WTC11 (cell line): Measurements from ENCODE around the gene INF2.

Experiments used
- CREM ChIP-seq: sonication (generic); formaldehyde crosslinking; IDR thresholded peaks from 2 replicates; pipeline ENCODE4 v1.8.1; 2022; ENCODE audit warnings: mild to moderate bottlenecking, missing genetic modification reagents, moderate library complexity
- ELF4 ChIP-seq: sonication (generic); formaldehyde crosslinking; IDR thresholded peaks from 2 replicates; pipeline ENCODE4 v1.8.1; 2022; ENCODE audit warnings: low read depth, mild to moderate bottlenecking, moderate library complexity, missing genetic modification reagents
- FOXJ3 ChIP-seq: sonication (generic); formaldehyde crosslinking; IDR thresholded peaks from 2 replicates; pipeline ENCODE4 v1.9.0; 2021; ENCODE audit warnings: missing genetic modification reagents, mild to moderate bottlenecking, borderline replicate concordance
- IRF2 ChIP-seq: sonication (generic); formaldehyde crosslinking; IDR thresholded peaks from 2 replicates; pipeline ENCODE4 v1.8.0; 2022; ENCODE audit warnings: low read depth, missing genetic modification reagents, borderline replicate concordance
- NFYB ChIP-seq: sonication (generic); formaldehyde crosslinking; conservative IDR thresholded peaks from 2 replicates; pipeline ENCODE4 v1.8.0; 2022; ENCODE audit warnings: low read depth, missing genetic modification reagents
- RELA ChIP-seq: sonication (generic); formaldehyde crosslinking; IDR thresholded peaks from 2 replicates; pipeline ENCODE4 v1.8.1; 2022; ENCODE audit warnings: missing genetic modification reagents, mild to moderate bottlenecking, borderline replicate concordance
- ZNF232 ChIP-seq: sonication (generic); formaldehyde crosslinking; IDR thresholded peaks from 2 replicates; pipeline ENCODE4 v1.8.0; 2022; ENCODE audit warnings: mild to moderate bottlenecking, missing genetic modification reagents
- TF ChIP-seq, protein P1 (sequence below): fragments of 200-600 bp; IDR thresholded peaks from 2 replicates; pipeline ENCODE4 v1.8.0; 2022; ENCODE audit warnings: antibody characterized with exemption
- TF ChIP-seq, protein P2 (sequence below): sonication (generic); formaldehyde crosslinking; IDR thresholded peaks from 2 replicates; pipeline ENCODE4 v1.8.1; 2023; ENCODE audit warnings: mild to moderate bottlenecking, moderate library complexity, missing genetic modification reagents
- TF ChIP-seq, protein P3 (sequence below): sonication (generic); formaldehyde crosslinking; IDR thresholded peaks from 2 replicates; pipeline ENCODE4 v1.8.0; 2022; ENCODE audit warnings: mild to moderate bottlenecking, missing genetic modification reagents
- TF ChIP-seq, protein P4 (sequence below): sonication (generic); formaldehyde crosslinking; IDR thresholded peaks from 2 replicates; pipeline ENCODE4 v1.8.0; 2022; ENCODE audit warnings: mild to moderate bottlenecking, missing genetic modification reagents
- TF ChIP-seq, protein P5 (sequence below): sonication (generic); formaldehyde crosslinking; IDR thresholded peaks from 2 replicates; pipeline ENCODE4 v1.8.1; 2023; ENCODE audit warnings: mild to moderate bottlenecking, missing genetic modification reagents, borderline replicate concordance

DNA sequence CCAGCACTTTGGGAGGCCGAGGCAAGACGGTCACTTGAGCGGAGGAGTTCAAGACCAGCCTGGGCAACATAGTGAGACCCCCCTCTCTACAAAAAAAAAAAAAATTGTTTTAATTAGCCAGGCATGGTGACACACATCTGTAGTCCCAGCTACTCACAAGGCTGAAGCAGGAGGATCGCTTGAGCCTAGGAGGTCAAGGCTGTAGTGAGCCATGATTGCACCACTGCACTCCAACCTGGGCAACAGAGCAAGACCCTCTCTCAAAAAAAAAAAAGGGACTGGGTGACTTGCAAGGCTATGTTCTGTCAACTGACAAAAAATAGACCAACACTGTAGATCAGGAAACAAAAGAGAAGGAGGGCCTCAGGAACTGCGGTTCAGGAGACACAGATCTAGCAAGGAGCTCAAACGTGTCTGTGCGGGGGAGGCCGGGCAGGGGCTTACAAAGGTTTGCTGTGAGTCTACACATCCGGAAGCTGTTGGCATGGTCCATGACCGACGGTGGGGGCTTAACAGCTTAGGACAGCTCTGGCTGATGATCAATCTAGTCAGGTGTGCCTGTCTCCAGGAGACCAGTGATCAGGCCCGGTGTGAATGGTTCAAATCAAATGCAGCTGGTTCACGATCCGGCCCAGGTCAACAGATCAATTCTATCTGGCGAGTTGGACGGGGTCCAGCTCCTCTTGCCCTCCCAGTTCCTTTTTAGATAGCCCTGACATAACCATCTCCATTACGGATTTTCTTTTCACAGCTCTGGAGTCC is 31.7 kb upstream of the INF2 start:
- no peak for TF ChIP-seq IRF2 (CRISPR knock-in tag)
- TF ChIP-seq, protein P1, sequence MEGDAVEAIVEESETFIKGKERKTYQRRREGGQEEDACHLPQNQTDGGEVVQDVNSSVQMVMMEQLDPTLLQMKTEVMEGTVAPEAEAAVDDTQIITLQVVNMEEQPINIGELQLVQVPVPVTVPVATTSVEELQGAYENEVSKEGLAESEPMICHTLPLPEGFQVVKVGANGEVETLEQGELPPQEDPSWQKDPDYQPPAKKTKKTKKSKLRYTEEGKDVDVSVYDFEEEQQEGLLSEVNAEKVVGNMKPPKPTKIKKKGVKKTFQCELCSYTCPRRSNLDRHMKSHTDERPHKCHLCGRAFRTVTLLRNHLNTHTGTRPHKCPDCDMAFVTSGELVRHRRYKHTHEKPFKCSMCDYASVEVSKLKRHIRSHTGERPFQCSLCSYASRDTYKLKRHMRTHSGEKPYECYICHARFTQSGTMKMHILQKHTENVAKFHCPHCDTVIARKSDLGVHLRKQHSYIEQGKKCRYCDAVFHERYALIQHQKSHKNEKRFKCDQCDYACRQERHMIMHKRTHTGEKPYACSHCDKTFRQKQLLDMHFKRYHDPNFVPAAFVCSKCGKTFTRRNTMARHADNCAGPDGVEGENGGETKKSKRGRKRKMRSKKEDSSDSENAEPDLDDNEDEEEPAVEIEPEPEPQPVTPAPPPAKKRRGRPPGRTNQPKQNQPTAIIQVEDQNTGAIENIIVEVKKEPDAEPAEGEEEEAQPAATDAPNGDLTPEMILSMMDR, result no peak
- TF ChIP-seq FOXJ3, result no peak
- TF ChIP-seq, protein P2, sequence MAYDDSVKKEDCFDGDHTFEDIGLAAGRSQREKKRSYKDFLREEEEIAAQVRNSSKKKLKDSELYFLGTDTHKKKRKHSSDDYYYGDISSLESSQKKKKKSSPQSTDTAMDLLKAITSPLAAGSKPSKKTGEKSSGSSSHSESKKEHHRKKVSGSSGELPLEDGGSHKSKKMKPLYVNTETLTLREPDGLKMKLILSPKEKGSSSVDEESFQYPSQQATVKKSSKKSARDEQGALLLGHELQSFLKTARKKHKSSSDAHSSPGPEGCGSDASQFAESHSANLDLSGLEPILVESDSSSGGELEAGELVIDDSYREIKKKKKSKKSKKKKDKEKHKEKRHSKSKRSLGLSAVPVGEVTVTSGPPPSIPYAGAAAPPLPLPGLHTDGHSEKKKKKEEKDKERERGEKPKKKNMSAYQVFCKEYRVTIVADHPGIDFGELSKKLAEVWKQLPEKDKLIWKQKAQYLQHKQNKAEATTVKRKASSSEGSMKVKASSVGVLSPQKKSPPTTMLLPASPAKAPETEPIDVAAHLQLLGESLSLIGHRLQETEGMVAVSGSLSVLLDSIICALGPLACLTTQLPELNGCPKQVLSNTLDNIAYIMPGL (CRISPR knock-in tag), result no peak
- no peak for TF ChIP-seq RELA (CRISPR knock-in tag)
- TF ChIP-seq NFYB (CRISPR knock-in tag), result no peak
- TF ChIP-seq, protein P3, sequence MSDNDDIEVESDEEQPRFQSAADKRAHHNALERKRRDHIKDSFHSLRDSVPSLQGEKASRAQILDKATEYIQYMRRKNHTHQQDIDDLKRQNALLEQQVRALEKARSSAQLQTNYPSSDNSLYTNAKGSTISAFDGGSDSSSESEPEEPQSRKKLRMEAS (CRISPR knock-in tag), result no peak
- TF ChIP-seq, protein P4, sequence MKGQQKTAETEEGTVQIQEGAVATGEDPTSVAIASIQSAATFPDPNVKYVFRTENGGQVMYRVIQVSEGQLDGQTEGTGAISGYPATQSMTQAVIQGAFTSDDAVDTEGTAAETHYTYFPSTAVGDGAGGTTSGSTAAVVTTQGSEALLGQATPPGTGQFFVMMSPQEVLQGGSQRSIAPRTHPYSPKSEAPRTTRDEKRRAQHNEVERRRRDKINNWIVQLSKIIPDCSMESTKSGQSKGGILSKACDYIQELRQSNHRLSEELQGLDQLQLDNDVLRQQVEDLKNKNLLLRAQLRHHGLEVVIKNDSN (CRISPR knock-in tag), result no peak
- TF ChIP-seq, protein P5, sequence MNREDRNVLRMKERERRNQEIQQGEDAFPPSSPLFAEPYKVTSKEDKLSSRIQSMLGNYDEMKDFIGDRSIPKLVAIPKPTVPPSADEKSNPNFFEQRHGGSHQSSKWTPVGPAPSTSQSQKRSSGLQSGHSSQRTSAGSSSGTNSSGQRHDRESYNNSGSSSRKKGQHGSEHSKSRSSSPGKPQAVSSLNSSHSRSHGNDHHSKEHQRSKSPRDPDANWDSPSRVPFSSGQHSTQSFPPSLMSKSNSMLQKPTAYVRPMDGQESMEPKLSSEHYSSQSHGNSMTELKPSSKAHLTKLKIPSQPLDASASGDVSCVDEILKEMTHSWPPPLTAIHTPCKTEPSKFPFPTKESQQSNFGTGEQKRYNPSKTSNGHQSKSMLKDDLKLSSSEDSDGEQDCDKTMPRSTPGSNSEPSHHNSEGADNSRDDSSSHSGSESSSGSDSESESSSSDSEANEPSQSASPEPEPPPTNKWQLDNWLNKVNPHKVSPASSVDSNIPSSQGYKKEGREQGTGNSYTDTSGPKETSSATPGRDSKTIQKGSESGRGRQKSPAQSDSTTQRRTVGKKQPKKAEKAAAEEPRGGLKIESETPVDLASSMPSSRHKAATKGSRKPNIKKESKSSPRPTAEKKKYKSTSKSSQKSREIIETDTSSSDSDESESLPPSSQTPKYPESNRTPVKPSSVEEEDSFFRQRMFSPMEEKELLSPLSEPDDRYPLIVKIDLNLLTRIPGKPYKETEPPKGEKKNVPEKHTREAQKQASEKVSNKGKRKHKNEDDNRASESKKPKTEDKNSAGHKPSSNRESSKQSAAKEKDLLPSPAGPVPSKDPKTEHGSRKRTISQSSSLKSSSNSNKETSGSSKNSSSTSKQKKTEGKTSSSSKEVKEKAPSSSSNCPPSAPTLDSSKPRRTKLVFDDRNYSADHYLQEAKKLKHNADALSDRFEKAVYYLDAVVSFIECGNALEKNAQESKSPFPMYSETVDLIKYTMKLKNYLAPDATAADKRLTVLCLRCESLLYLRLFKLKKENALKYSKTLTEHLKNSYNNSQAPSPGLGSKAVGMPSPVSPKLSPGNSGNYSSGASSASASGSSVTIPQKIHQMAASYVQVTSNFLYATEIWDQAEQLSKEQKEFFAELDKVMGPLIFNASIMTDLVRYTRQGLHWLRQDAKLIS (CRISPR knock-in tag), result no peak
- no peak for TF ChIP-seq ZNF232
- TF ChIP-seq ELF4 (CRISPR knock-in tag), result no peak
- no peak for TF ChIP-seq CREM (CRISPR knock-in tag)
